DMS79 treated with DMSO at 0.1 percent for 48 hours (cell line): ENCODE data around the gene PTPRCAP.
"Not testable (repeated sequence)": the region's sequence is repeated elsewhere in the genome, so short reads cannot be mapped to it uniquely, and the experiment has no call there.

Experiments
- DNase-seq: peaks from one replicate; lab custom pipeline; 2025; lab: John Stamatoyannopoulos, UW

Gene PTPRCAP

DNA sequence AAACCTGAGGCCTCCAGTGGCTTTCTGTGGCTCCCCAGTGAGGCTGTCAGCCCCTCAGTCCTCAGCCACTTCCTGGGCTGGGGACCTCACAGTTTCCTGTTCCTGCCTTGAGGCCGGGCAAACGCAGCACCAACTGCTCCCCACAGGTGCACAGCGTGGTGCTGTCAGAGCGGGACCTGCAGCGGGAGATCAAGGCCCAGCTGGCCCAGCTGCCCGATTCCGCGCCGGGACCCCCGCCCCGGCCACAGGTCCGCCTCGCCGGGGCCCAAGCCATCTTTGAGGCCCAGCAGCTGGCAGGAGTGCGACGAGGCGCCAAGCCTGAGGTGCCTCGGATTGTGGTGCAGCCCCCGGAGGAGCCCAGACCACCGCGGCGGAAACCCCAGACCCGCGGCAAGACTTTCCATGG is 28.2 kb downstream of the PTPRCAP start:
- DNase-seq, result no peak

DNA sequence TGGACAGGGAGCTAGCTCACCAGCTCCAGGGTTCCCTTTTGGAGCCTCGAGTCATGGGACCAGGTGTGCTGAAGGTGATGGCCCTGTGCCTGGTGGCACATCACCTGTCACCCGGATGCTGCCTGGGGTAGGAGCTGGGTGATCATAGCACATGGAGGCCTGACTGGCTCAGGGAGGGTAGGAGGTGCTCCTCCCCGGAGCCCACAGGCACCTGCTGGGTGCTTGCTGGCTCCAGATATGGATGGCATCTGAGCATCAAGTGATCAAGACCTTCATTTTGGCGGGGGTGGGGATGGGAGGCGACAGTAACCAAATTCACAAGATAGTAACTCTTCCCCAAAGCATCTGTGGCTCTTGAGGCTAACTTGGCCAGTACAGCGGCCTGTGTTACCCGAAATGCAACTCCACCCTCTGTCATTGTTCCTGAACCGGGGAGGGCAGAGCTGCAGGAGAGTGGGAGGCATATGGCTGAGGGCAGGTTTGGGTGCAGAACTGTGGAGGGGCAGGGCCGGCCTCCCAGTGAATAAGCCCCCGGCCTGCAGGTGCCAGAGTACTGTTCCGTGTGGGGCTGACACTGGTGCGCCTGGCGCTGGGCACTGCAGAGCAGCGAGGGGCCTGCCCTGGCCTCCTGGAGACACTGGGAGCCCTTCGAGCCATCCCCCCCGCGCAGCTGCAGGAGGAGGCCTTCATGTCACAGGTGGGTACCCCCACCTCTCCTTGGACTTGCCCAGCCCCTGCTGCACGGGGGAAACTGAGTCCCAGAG is 28.9 kb downstream of the PTPRCAP start:
- DNase-seq, result no peak

DNA sequence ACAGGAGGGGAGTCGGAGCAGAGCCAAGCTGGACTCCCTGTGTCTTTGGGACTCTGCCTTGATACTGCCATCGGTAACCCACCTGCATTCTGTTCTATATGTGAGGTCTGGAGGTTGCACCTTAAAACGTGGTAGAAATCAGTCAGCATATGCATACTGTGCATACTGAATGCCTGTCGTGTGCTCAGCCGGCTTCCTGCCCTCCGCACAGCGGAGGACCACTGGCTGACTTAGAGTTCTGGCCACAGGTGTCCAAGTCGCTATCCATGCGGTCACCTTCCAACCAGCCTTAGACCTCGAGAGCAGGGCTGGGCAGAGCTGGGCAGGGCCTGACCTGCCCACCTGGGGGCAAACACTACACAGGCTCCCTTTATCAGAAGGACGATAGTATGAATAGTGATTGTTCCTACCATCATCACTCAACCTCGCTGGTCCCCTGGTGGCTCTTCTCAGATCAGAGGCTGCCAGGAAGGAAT is 29.8 kb downstream of the PTPRCAP start:
- no peak for DNase-seq

DNA sequence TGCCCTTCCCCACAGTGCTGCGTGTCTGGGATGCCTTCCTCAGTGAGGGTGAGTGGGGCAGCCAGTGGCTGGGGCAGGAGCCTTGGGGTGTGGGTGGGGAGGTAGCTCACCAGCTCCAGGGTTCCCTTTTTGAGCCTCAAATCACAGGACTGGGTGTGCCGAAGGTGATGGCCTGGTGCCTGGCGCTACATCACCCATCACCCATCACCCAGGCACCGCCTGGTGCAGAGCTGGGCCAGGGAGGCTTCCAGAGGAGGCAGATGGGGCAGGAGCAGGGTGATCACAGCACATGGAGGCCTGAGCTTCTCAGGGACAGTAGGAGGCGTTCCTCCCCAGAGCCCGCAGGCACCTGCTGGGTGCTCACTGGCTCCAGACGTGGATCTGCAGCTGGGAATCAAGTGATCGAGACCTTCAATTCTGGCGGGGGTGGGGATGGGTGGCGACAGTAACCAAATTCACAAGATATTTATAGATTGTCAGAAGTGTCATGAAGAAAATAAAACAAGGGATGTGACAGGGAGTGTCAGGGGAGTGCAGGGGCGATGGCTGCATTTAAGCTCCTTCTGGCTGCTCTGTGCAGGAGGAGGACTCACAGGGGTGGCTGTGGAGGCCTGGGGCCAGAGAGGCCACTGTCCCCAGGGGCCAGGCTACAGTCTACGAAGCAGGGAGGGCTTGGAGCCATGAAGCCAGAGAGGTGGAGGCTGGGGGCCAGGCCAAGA is 30.4 kb downstream of the PTPRCAP start:
- DNase-seq, result no peak

DNA sequence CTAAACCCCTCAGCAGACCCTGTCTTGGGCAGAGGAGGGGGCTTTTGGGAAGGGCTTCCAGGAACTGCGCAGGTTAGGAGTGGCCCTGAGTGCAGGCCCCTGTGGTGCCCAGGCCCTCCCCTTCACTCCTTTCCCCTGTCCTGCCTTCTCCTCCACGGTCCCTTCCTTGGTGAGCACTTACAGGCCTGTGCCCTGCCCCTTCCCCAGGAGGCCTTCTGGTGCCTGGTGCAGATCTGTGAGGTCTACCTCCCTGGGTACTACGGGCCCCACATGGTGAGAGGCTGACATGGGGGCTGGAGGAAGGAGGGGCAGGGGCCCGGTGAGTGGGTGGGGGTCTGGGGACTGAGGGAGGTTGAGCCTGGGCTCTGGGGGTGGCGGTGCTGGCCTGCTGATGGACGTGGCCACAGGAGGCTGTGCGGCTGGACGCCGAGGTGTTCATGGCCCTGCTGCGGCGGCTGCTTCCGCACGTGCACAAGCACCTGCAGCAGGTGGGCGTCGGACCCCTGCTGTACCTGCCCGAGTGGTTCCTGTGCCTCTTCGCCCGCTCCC is 31.0 kb downstream of the PTPRCAP start:
- no peak for DNase-seq

GRCh38 chr11:67405688-67406339 is 31.7 kb downstream of the PTPRCAP start:
- no peak for DNase-seq

DNA sequence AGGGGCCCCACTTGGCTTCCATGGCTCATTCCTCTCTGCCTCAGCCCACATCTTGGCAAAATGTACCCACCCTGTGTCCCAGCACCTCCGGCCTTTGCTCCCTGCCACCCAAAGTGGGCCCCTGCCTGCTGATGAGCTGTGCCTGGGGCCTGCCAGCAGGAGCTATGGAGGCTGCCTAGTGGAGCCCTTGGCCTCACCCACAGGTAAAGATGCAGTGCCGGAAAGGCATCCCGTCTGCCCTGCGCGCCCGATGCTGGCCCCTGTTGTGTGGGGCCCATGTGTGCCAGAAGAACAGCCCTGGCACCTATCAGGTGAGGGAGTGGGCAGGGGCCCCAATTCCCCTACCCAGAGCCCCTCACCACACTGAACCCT is 32.3 kb downstream of the PTPRCAP start:
- DNase-seq, result no peak

DNA sequence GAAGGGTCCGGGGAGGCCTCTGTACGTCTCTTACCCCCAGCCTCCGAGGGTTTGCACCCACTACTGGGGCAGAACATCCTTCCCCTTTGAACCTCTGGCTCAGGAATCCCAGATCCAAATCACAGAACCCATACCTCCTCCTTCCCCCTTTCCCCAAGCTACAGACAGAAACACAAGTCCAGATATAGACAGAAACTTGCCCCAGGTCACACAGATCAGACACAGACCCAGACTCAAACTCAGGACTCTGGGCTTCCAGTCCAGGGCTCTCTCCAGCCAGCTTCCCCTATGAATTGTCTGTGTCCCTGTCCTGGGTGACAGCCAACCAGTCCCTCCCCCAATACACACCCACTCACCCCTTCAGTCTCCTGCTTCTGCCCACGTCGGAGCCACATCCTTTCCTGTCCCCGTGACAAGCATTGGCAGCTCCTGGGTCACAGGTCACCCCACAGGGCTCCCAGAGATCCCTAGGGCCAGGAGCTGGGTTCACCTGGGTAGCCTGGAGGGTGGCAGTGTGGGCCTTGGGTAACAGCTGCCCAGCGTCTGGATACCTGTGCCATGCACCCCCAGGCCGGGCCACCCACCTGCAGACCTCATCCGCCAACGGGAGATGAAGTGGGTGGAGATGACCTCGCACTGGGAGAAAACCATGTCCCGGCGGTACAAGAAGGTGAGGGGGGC is 32.8 kb downstream of the PTPRCAP start:
- DNase-seq, result no peak

DNA sequence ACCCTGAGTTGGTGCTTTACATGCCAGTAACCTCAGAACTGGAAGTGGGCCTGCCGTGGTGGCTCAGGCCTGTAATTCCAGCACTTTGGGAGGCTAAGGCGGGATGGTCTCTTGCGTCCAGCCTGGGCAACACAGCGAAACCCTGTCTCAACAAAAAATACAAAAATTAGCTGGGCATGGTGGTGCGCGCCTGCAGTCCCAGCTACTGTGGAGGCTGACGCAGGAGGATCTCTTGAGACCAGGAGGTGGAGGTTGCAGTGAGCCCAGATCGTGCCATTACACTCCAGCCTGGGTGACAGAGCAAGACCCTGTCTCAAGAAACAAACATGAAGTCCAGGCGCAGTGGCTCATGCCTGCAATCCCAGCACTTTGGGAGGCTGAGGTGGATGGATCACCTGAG is 34.4 kb downstream of the PTPRCAP start:
- not testable (repeated sequence) for DNase-seq

DNA sequence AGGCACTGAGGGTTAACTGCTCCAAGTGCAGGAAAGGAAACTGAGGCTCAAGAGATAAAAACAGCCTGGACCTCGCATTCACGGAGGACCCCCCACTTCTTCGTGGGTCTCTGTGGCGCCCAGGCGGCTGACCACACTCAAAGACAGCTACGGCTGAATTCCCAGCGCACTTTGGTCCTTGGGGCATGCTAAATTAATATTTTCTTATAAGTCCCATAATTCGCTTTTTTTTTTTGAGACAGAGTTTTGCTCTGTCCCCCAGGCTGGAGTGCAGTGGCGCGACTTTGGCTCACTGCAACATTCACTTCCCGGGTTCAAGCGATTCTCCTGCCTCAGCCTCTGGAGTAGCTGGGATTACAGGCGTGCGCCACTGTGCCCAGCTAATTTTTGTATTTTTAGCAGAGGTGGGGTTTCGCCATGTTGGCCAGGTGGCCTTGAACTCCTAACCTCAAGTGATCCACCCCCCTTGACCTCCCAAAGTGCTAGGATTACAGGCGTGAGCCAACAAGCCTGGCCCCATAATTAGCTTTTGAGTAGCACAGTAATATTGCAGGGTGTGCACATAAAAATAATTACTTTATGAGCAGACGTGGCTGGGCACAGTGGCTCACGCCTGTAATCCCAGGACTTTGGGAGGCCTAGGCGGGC is 35.2 kb downstream of the PTPRCAP start:
- not testable (repeated sequence) for DNase-seq

DNA sequence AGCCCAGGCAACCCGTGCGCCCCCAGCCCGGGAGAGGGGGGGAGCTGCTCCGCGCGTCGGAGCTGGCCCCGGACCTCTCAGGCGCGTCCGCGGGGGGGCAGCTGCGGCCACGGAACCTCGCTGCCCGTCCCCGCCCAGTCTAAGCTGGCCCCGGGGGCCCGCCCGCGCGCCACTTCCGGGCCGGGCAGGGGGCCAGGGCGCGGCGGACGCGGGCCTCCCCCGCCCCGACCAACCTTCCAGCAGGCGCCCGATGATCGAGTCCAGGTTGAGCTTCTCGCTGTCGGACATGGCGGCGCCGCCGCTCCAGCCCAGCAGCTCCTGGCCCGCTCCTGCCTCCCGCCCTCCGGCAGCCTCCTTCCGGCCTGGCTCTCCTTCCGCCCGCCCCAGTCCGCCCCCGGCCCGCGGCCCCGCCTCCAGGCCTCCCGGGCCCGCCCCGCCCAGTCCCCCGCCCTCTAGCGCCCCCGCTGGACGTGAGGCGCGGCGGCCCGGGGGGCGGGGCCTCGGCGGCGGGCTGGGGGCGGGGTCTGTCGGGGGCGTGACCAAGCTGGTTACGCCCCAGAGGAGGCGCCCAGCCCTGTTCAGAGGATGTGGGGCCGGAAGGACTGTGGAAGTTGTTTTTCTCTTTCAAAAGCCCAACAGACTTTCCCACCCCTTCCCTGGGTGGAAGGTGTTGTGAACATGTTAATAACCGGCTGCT is 35.8 kb downstream of the PTPRCAP start, which contains the start of gene PPP1CA:
Gene PPP1CA (minus strand): TSS at position 364 of the 697 bp plus-strand sequence. CDS start 76 bp downstream, at position 288.
- peak; percentile 71 for DNase-seq

DNA sequence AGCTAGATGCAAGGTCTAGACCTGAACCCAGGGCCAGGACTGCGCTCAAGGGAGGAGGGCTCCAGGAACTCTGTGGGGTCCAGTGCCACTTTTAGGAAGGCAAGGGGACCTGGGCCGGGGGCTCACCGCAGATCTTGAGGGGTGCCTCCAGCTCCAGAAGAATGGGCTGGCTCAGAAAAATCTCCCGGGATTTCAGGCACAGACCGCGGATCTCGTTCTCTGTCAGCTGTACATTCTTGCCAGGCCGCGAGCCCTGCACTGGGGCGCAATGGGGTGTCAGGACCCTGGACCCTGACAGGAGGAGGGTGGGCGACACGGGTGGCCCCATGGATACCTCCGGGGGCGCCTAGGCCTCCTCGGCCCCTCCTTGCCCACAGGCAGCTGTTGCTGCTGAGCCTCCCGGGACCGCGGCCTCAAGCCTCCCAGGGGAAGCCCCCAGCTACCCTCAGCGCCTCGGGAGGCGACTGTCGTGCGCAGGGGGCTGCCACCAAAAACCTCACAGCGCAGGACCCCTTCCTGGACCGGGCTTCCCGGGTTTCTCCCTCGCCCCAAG is 36.5 kb downstream of the PTPRCAP start:
- DNase-seq, result no peak

GRCh38 chr11:67400251-67400941 is 37.1 kb downstream of the PTPRCAP start:
- DNase-seq, result no peak

- no peak for DNase-seq
Measured at GRCh38 chr11:67398661-67399563, 38.6 kb downstream of the PTPRCAP start.

DNA sequence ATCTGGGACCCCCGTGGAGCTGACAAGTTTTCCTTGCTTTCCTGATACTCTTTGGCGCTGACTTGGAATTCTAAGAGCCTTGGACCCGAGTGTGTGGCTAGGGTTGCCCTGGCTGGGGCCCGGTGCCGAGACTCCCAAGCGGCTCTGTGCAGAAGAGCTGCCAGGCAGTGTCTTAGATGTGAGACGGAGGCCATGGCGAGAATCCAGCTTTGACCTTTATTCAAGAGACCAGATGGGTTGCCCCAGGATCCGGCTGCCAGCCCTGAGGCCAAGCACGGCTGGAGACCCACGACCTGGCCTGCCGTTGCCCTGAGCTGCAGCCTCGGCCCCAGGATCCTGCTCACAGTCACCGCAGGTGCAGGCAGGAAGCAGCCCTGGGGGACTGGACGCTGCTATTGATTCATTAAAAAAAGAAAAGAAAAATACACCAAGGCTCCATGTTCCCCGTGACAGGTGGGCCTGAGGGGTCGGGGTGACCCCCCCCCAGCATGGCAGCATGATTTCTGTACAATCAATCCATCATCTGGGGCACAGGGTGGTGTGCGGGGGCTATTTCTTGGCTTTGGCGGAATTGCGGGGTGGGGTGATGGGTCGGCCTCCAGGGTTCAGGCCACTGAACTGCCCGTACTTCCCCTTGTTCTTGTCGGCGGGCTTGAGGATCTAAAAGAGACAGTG is 39.4 kb downstream of the PTPRCAP start:
- no peak for DNase-seq

GRCh38 chr11:67397536-67397935 is 39.9 kb downstream of the PTPRCAP start:
- no peak for DNase-seq

- DNase-seq, result no peak
Measured at GRCh38 chr11:67396587-67397389, 40.7 kb downstream of the PTPRCAP start.

DNA sequence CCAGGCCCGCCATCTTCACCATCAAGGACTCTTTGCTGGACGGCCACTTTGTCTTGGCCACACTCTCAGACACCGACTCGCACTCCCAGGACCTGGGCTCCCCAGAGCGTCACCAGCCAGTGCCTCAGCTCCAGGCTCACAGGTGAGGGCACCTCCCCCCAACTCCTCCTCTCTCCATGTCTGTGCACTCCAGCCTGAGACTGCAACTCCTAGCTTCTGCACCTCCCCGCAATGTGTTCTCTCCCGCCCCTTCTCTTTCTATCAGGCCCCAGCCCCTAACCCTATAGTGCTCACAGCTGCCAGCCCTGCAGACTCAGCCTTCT is 41.3 kb downstream of the PTPRCAP start:
- no peak for DNase-seq
